ENCODE measurements around the gene BACE2.
"Not testable (repeated sequence)": the region's sequence is repeated elsewhere in the genome, so short reads cannot be mapped to it uniquely, and the experiment has no call there.

The BACE2 gene

GRCh38 chr21:41235201-41235600 is 67.2 kb downstream of the BACE2 start:
- no peak for DNase-seq
- no CpG with 5 or more reads among the region's 3 CpGs for WGBS (ENCODE audit: insufficient coverage)
- Histone ChIP-seq H3K36me3 (ENCODE audit: control insufficient read depth in 4 of 4, insufficient read depth in 4 of 4, low read length in 3 of 4) (no peaks in the 10 kb centered on the region), H3K4me3 (ENCODE audit: control insufficient read depth in 1 of 7, extremely low read depth in 1 of 7, insufficient read depth in 4 of 7, low read depth in 2 of 7, low read length in 6 of 7) (no peak overlapping the region), H3K9me3 (ENCODE audit: control extremely low read depth in 1 of 5, control insufficient read depth in 4 of 5, insufficient read depth in 2 of 5, low read depth in 1 of 5, low read length in 4 of 5) (no peaks in the 10 kb centered on the region), H3K4me1 (ENCODE audit: control extremely low read depth in 1 of 4, control insufficient read depth in 4 of 4, insufficient read depth in 4 of 4, low read length in 3 of 4) (no peaks in the 10 kb centered on the region), H3K27ac (ENCODE audit: insufficient read depth in 1 of 2, low read depth in 1 of 2, low read length in 2 of 2, poor library complexity in 1 of 2, severe bottlenecking in 2 of 2) (no peak overlapping the region), H3K27me3 (replicated peaks in 2 of 5; ENCODE audit: control insufficient read depth in 4 of 5, insufficient read depth in 5 of 5, low read length in 4 of 5) (no peaks in the 10 kb centered on the region)
- ChIA-PET CTCF (no interaction called here), POLR2A (no interaction called here)

GRCh38 chr21:41236352-41236973 is 68.5 kb downstream of the BACE2 start:
- Histone ChIP-seq H3K9me3 (ENCODE audit: control extremely low read depth in 1 of 5, control insufficient read depth in 4 of 5, insufficient read depth in 2 of 5, low read depth in 1 of 5, low read length in 4 of 5) (no peaks in the 10 kb centered on the region), H3K27ac (ENCODE audit: insufficient read depth in 1 of 2, low read depth in 1 of 2, low read length in 2 of 2, poor library complexity in 1 of 2, severe bottlenecking in 2 of 2) (no peak overlapping the region), H3K27me3 (replicated peaks in 2 of 5; ENCODE audit: control insufficient read depth in 4 of 5, insufficient read depth in 5 of 5, low read length in 4 of 5) (no peaks in the 10 kb centered on the region), H3K36me3 (ENCODE audit: control insufficient read depth in 4 of 4, insufficient read depth in 4 of 4, low read length in 3 of 4) (no peaks in the 10 kb centered on the region), H3K4me1 (ENCODE audit: control extremely low read depth in 1 of 4, control insufficient read depth in 4 of 4, insufficient read depth in 4 of 4, low read length in 3 of 4) (no peaks in the 10 kb centered on the region), H3K4me3 (ENCODE audit: control insufficient read depth in 1 of 7, extremely low read depth in 1 of 7, insufficient read depth in 4 of 7, low read depth in 2 of 7, low read length in 6 of 7) (no peak overlapping the region)
- ChIA-PET CTCF (no interaction called here), POLR2A (interaction anchor here (0.6 kb wide), 1 partner anchor 409 kb away, joined by 3 read pairs; no protein-coding TSS in a partner anchor)
- WGBS (ENCODE audit: insufficient coverage) = over 99% methylated on average over 15 of the region's 16 CpGs
- DNase-seq = no peak

DNA sequence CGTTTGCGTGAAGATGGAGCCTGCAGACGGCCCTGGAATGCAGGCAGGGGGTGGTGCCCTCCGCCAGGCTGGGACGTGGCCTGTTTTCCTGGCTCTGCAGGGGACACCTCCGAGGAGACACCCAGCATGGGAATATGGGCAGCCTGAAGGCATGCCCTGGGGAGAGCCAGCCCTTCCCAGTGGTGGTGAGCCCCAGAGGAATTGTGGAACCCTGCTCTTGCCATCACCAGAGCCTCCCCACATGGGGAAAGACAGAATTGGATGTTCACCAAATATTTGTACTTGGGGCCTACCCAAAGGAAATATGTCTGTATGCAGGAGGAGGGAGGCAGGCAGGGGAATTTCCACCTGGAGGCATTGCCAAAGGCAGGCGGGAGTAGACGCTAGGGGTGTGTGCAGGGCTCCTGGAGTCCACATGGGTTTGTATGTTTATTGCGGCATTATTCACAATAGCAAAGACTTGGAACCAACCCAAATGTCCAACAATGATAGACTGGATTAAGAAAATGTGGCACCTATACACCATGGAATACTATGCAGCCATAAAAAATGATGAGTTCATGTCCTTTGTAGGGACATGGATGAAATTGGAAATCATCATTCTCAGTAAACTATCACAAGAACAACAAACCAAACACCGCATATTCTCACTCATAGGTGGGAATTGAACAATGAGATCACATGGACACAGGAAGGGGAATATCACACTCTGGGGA is 70.3 kb downstream of the BACE2 start:
- DNase-seq; CTCF ChIA-PET; H3K4me1 ChIP-seq (ENCODE audit: control extremely low read depth in 1 of 4, control insufficient read depth in 4 of 4, insufficient read depth in 4 of 4, low read length in 3 of 4); H3K27ac ChIP-seq (ENCODE audit: insufficient read depth in 1 of 2, low read depth in 1 of 2, low read length in 2 of 2, poor library complexity in 1 of 2, severe bottlenecking in 2 of 2); POLR2A ChIA-PET; H3K4me3 ChIP-seq (ENCODE audit: control insufficient read depth in 1 of 7, extremely low read depth in 1 of 7, insufficient read depth in 4 of 7, low read depth in 2 of 7, low read length in 6 of 7); H3K27me3 ChIP-seq (replicated peaks in 2 of 5; ENCODE audit: control insufficient read depth in 4 of 5, insufficient read depth in 5 of 5, low read length in 4 of 5); H3K36me3 ChIP-seq (ENCODE audit: control insufficient read depth in 4 of 4, insufficient read depth in 4 of 4, low read length in 3 of 4); H3K9me3 ChIP-seq (ENCODE audit: control extremely low read depth in 1 of 5, control insufficient read depth in 4 of 5, insufficient read depth in 2 of 5, low read depth in 1 of 5, low read length in 4 of 5): not testable (repeated sequence)
- WGBS (ENCODE audit: insufficient coverage) = 97% methylated on average over 5 of the region's 10 CpGs

GRCh38 chr21:41240040-41240439 is 72.1 kb downstream of the BACE2 start:
- Histone ChIP-seq H3K36me3 (ENCODE audit: control insufficient read depth in 4 of 4, insufficient read depth in 4 of 4, low read length in 3 of 4) (no peaks in the 10 kb centered on the region), H3K27ac (ENCODE audit: insufficient read depth in 1 of 2, low read depth in 1 of 2, low read length in 2 of 2, poor library complexity in 1 of 2, severe bottlenecking in 2 of 2) (no peak overlapping the region), H3K4me3 (ENCODE audit: control insufficient read depth in 1 of 7, extremely low read depth in 1 of 7, insufficient read depth in 4 of 7, low read depth in 2 of 7, low read length in 6 of 7) (no peak overlapping the region), H3K9me3 (ENCODE audit: control extremely low read depth in 1 of 5, control insufficient read depth in 4 of 5, insufficient read depth in 2 of 5, low read depth in 1 of 5, low read length in 4 of 5) (no peaks in the 10 kb centered on the region), H3K4me1 (ENCODE audit: control extremely low read depth in 1 of 4, control insufficient read depth in 4 of 4, insufficient read depth in 4 of 4, low read length in 3 of 4) (no peaks in the 10 kb centered on the region), H3K27me3 (replicated peaks in 2 of 5; ENCODE audit: control insufficient read depth in 4 of 5, insufficient read depth in 5 of 5, low read length in 4 of 5) (no peaks in the 10 kb centered on the region)
- no peak for DNase-seq
- WGBS (ENCODE audit: insufficient coverage) = 97% methylated on average over 3 of the region's 3 CpGs
- POLR2A ChIA-PET = no interaction called here
- CTCF ChIA-PET = no interaction called here

DNA sequence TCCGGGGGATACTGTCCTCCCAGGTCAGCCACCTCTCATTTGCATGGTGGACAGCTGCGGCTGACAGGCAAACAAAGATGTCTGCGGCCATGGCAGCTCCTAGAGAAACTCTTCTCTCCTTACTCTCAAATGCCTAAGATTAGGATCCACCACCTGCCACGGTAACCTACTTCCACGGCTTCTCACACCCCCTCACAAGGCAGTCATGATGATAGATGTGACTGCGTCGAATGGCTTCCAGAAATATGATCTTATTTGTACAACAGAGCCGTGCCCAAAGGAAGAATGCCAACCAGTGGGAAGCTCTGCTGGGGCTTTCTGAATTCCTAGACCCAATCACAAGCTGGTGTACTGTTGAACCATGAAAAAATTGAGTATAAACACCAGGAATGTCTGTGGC is 73.4 kb downstream of the BACE2 start:
- Histone ChIP-seq H3K4me3 (ENCODE audit: control insufficient read depth in 1 of 7, extremely low read depth in 1 of 7, insufficient read depth in 4 of 7, low read depth in 2 of 7, low read length in 6 of 7) (no peak overlapping the region), H3K9me3 (ENCODE audit: control extremely low read depth in 1 of 5, control insufficient read depth in 4 of 5, insufficient read depth in 2 of 5, low read depth in 1 of 5, low read length in 4 of 5) (no peaks in the 10 kb centered on the region), H3K4me1 (ENCODE audit: control extremely low read depth in 1 of 4, control insufficient read depth in 4 of 4, insufficient read depth in 4 of 4, low read length in 3 of 4) (no peaks in the 10 kb centered on the region), H3K27me3 (replicated peaks in 2 of 5; ENCODE audit: control insufficient read depth in 4 of 5, insufficient read depth in 5 of 5, low read length in 4 of 5) (no peaks in the 10 kb centered on the region), H3K36me3 (ENCODE audit: control insufficient read depth in 4 of 4, insufficient read depth in 4 of 4, low read length in 3 of 4) (no peaks in the 10 kb centered on the region), H3K27ac (ENCODE audit: insufficient read depth in 1 of 2, low read depth in 1 of 2, low read length in 2 of 2, poor library complexity in 1 of 2, severe bottlenecking in 2 of 2) (no peak overlapping the region)
- DNase-seq = no peak
- CTCF ChIA-PET = no interaction called here
- 93% methylated on average over 8 of the region's 8 CpGs for WGBS (ENCODE audit: insufficient coverage)
- POLR2A ChIA-PET = no interaction called here

DNA sequence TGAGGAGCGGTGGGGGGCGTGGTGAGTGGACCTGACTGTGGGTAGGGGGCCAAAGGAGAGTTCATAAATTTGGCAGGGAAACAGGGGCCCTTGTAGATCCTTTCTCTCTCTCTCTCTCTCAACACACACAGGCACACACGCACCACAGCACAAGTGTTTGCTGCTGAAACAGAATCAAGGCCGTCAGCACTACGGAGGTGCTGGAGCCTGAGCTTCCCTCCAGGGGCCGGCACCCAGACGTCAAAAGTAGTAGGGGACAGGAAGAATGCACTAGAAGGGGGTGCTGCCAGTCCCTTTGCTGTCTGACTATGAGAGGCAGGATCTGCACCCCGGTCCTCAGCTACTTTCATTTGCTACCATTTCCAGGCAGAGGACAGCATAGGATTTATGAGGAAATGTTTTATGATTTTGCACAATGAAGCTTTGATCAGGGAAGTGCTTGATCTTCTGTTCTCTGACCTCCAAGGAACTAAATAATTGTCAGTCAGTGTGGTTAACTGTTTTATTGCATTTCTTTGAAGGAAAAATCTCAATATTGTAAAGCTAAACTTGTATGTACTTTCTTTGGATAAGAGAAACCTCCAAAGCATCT is 74.4 kb downstream of the BACE2 start:
- no peak overlapping the region for H3K27ac ChIP-seq (ENCODE audit: insufficient read depth in 1 of 2, low read depth in 1 of 2, low read length in 2 of 2, poor library complexity in 1 of 2, severe bottlenecking in 2 of 2)
- no peaks in the 10 kb centered on the region for H3K9me3 ChIP-seq (ENCODE audit: control extremely low read depth in 1 of 5, control insufficient read depth in 4 of 5, insufficient read depth in 2 of 5, low read depth in 1 of 5, low read length in 4 of 5)
- no peaks in the 10 kb centered on the region for H3K27me3 ChIP-seq (replicated peaks in 2 of 5; ENCODE audit: control insufficient read depth in 4 of 5, insufficient read depth in 5 of 5, low read length in 4 of 5)
- POLR2A ChIA-PET = interaction anchor here (0.5 kb wide), 1 partner anchor 9 kb away, joined by 4 read pairs; no protein-coding TSS in a partner anchor
- H3K4me3 ChIP-seq (ENCODE audit: control insufficient read depth in 1 of 7, extremely low read depth in 1 of 7, insufficient read depth in 4 of 7, low read depth in 2 of 7, low read length in 6 of 7) = no peak overlapping the region
- H3K36me3 ChIP-seq (ENCODE audit: control insufficient read depth in 4 of 4, insufficient read depth in 4 of 4, low read length in 3 of 4) = peaks cover 0 to 2% (median 0%) of the 10 kb centered on the region in 4 experiments
- CTCF ChIA-PET = no interaction called here
- no peaks in the 10 kb centered on the region for H3K4me1 ChIP-seq (ENCODE audit: control extremely low read depth in 1 of 4, control insufficient read depth in 4 of 4, insufficient read depth in 4 of 4, low read length in 3 of 4)
- DNase-seq = no peak
- 98% methylated on average over 5 of the region's 8 CpGs for WGBS (ENCODE audit: insufficient coverage)

GRCh38 chr21:41243107-41243506 is 75.1 kb downstream of the BACE2 start:
- ChIA-PET POLR2A (interaction anchor here (0.5 kb wide), 1 partner anchor 10 kb away, joined by 4 read pairs; no protein-coding TSS in a partner anchor), CTCF (no interaction called here)
- no peaks in the 10 kb centered on the region for H3K9me3 ChIP-seq (ENCODE audit: control extremely low read depth in 1 of 5, control insufficient read depth in 4 of 5, insufficient read depth in 2 of 5, low read depth in 1 of 5, low read length in 4 of 5)
- DNase-seq = no peak
- H3K27me3 ChIP-seq (replicated peaks in 2 of 5; ENCODE audit: control insufficient read depth in 4 of 5, insufficient read depth in 5 of 5, low read length in 4 of 5) = no peaks in the 10 kb centered on the region
- WGBS (ENCODE audit: insufficient coverage) = 100% methylated on average over 7 of the region's 7 CpGs
- peaks cover 0 to 2% (median 0%) of the 10 kb centered on the region in 4 experiments for H3K36me3 ChIP-seq (ENCODE audit: control insufficient read depth in 4 of 4, insufficient read depth in 4 of 4, low read length in 3 of 4)
- no peaks in the 10 kb centered on the region for H3K4me1 ChIP-seq (ENCODE audit: control extremely low read depth in 1 of 4, control insufficient read depth in 4 of 4, insufficient read depth in 4 of 4, low read length in 3 of 4)
- no peak overlapping the region for H3K27ac ChIP-seq (ENCODE audit: insufficient read depth in 1 of 2, low read depth in 1 of 2, low read length in 2 of 2, poor library complexity in 1 of 2, severe bottlenecking in 2 of 2)
- H3K4me3 ChIP-seq (ENCODE audit: control insufficient read depth in 1 of 7, extremely low read depth in 1 of 7, insufficient read depth in 4 of 7, low read depth in 2 of 7, low read length in 6 of 7) = no peak overlapping the region

Measured in common myeloid progenitor, CD34-positive (primary cell).